Glutamatergic neuron (in vitro differentiated cells): ENCODE data around the gene TSPAN3. TPM values are rescaled to one million over a fixed set of nuclear protein-coding genes. Genes with fewer than 3 reads are reported as not detected.

ENCODE experiments used
- DNase-seq: peaks from one replicate; pipeline ENCODE4 v3.0.0; 2022
- H3K27ac Mint-ChIP-seq: one replicate; pipeline ENCODE4 v1.8.0; 2020; ENCODE audit warnings: mild to moderate bottlenecking, mixed read lengths, inconsistent platforms; ENCODE audit not compliant: unreplicated experiment
- H3K27me3 Mint-ChIP-seq: one replicate; pipeline ENCODE4 v1.8.0; 2020; ENCODE audit warnings: mild to moderate bottlenecking, moderate library complexity, mixed read lengths, inconsistent platforms; ENCODE audit not compliant: unreplicated experiment
- H3K36me3 Mint-ChIP-seq: one replicate; pipeline ENCODE4 v1.8.0; 2020; ENCODE audit warnings: mild to moderate bottlenecking, mixed read lengths, inconsistent platforms; ENCODE audit not compliant: unreplicated experiment
- H3K4me1 Mint-ChIP-seq: one replicate; pipeline ENCODE4 v1.8.0; 2020; ENCODE audit warnings: mild to moderate bottlenecking, low read depth, mixed read lengths, inconsistent platforms; ENCODE audit not compliant: unreplicated experiment
- H3K4me3 Mint-ChIP-seq: one replicate; pipeline ENCODE4 v1.8.0; 2020; ENCODE audit warnings: mild to moderate bottlenecking, mixed read lengths, inconsistent platforms; ENCODE audit not compliant: unreplicated experiment
- H3K9me3 Mint-ChIP-seq: one replicate; pipeline ENCODE4 v1.8.0; 2020; ENCODE audit warnings: mild to moderate bottlenecking, moderate library complexity, mixed read lengths, inconsistent platforms; ENCODE audit not compliant: unreplicated experiment
- CTCF ChIP-seq: fragments of 200-600 bp; sonication (generic); IDR thresholded peaks from one replicate; pipeline ENCODE4 v1.5.0; 2021; ENCODE audit not compliant: partially characterized antibody, unreplicated experiment
- total RNA-seq: library from RNA; stranded (reverse); fragmentation: NEBNext Ultra II Directional; extraction: Animal tissue kit (Norgen Biotek cat#: 25700); gene quantifications from one replicate; pipeline ENCODE4 v1.2.1, GENCODE V29; 2021; ENCODE audit not compliant: unreplicated experiment

TSPAN3 gene
- total RNA-seq, 1 donor from 2014 or later, result 190 TPM

GRCh38 chr15:77037388-77038209 is 33.3 kb downstream of the TSPAN3 start:
- H3K9me3 Mint-ChIP-seq, result peaks cover 2% of the 10 kb centered on the region
- no peak overlapping the region for H3K4me3 Mint-ChIP-seq
- H3K36me3 Mint-ChIP-seq, result no peaks in the 10 kb centered on the region
- no peak for TF ChIP-seq CTCF
- peaks cover 2% of the 10 kb centered on the region for H3K4me1 Mint-ChIP-seq
- DNase-seq, result no peak
- no peak overlapping the region for H3K27ac Mint-ChIP-seq
- H3K27me3 Mint-ChIP-seq, result peaks cover 13% of the 10 kb centered on the region

GRCh38 chr15:77036537-77037387 is 34.1 kb downstream of the TSPAN3 start:
- Mint-ChIP-seq H3K4me3 (no peak overlapping the region), H3K9me3 (peaks cover 2% of the 10 kb centered on the region), H3K27ac (no peak overlapping the region), H3K36me3 (no peaks in the 10 kb centered on the region), H3K27me3 (peaks cover 15% of the 10 kb centered on the region), H3K4me1 (peaks cover 2% of the 10 kb centered on the region)
- no peak for TF ChIP-seq CTCF
- DNase-seq, result no peak

GRCh38 chr15:77035999-77036471 is 34.9 kb downstream of the TSPAN3 start:
- H3K9me3 Mint-ChIP-seq, result peaks cover 2% of the 10 kb centered on the region
- H3K4me3 Mint-ChIP-seq, result no peak overlapping the region
- TF ChIP-seq CTCF, result no peak
- no peak overlapping the region for H3K27ac Mint-ChIP-seq
- H3K27me3 Mint-ChIP-seq, result peaks cover 16% of the 10 kb centered on the region
- no peaks in the 10 kb centered on the region for H3K36me3 Mint-ChIP-seq
- peaks cover 6% of the 10 kb centered on the region for H3K4me1 Mint-ChIP-seq
- DNase-seq, result no peak

- Mint-ChIP-seq H3K27me3 (peaks cover 16% of the 10 kb centered on the region), H3K4me3 (no peak overlapping the region), H3K27ac (no peak overlapping the region), H3K9me3 (peaks cover 2% of the 10 kb centered on the region), H3K4me1 (peaks cover 6% of the 10 kb centered on the region), H3K36me3 (no peaks in the 10 kb centered on the region)
- TF ChIP-seq CTCF, result no peak
- DNase-seq, result no peak
These were observed 35.3 kb downstream of the TSPAN3 start for GRCh38 chr15:77035584-77035983.
